ENCODE results near the gene FCRL3.

The FCRL3 gene

GRCh38 chr1:157732755-157733154 is 32.2 kb upstream of the FCRL3 start:
- no peak overlapping the region for H3K4me3 ChIP-seq (ENCODE audit: severe bottlenecking)
- H3K4me1 ChIP-seq (ENCODE audit: insufficient read depth, poor library complexity, severe bottlenecking) = no peaks in the 10 kb centered on the region
- H3K36me3 ChIP-seq (ENCODE audit: low read depth) = no peaks in the 10 kb centered on the region
- H3K27me3 ChIP-seq (ENCODE audit: insufficient read depth, poor library complexity, severe bottlenecking) = no peaks in the 10 kb centered on the region
- ATAC-seq (ENCODE audit: low read depth) (no peak), DNase-seq (ENCODE audit: low spot score) (no peak)
- no peak overlapping the region for H3K27ac ChIP-seq (ENCODE audit: poor library complexity, severe bottlenecking)
- no peaks in the 10 kb centered on the region for H3K9me3 ChIP-seq (ENCODE audit: severe bottlenecking)
- TF ChIP-seq, protein P1, sequence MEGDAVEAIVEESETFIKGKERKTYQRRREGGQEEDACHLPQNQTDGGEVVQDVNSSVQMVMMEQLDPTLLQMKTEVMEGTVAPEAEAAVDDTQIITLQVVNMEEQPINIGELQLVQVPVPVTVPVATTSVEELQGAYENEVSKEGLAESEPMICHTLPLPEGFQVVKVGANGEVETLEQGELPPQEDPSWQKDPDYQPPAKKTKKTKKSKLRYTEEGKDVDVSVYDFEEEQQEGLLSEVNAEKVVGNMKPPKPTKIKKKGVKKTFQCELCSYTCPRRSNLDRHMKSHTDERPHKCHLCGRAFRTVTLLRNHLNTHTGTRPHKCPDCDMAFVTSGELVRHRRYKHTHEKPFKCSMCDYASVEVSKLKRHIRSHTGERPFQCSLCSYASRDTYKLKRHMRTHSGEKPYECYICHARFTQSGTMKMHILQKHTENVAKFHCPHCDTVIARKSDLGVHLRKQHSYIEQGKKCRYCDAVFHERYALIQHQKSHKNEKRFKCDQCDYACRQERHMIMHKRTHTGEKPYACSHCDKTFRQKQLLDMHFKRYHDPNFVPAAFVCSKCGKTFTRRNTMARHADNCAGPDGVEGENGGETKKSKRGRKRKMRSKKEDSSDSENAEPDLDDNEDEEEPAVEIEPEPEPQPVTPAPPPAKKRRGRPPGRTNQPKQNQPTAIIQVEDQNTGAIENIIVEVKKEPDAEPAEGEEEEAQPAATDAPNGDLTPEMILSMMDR (IDR thresholded peaks at IDR 0.05; ENCODE audit: poor library complexity, severe bottlenecking) = no peak

DNA sequence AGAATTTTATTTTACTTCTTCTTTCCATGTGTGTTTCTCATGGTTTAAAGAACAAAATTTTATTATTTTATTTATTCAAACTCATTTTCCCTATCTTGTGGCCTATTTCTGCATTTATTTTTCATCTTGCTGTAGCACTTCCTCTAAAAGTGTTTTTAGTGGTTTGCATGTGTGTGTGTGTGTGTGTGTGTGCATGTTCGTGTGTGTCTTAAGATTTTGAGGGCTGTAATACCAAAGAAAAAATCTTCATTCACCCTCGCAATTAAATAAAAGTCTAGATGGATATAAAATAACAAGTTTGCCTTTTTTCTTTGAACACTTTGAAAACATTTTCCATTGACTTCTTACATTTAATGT is 24.6 kb upstream of the FCRL3 start:
- TF ChIP-seq, protein P1 (IDR thresholded peaks at IDR 0.05; ENCODE audit: poor library complexity, severe bottlenecking) = no peak
- ATAC-seq (ENCODE audit: low read depth) = no peak
- no peak overlapping the region for H3K27ac ChIP-seq (ENCODE audit: poor library complexity, severe bottlenecking)

GRCh38 chr1:157724537-157725220 is 24.1 kb upstream of the FCRL3 start:
- H3K27ac ChIP-seq (ENCODE audit: poor library complexity, severe bottlenecking) = no peak overlapping the region
- no peaks in the 10 kb centered on the region for H3K9me3 ChIP-seq (ENCODE audit: severe bottlenecking)
- no peak overlapping the region for H3K4me3 ChIP-seq (ENCODE audit: severe bottlenecking)
- DNase-seq (ENCODE audit: low spot score) = no peak
- no peak for ATAC-seq (ENCODE audit: low read depth)
- H3K4me1 ChIP-seq (ENCODE audit: insufficient read depth, poor library complexity, severe bottlenecking) = no peaks in the 10 kb centered on the region
- TF ChIP-seq, protein P1 (IDR thresholded peaks at IDR 0.05; ENCODE audit: poor library complexity, severe bottlenecking) = no peak
- no peaks in the 10 kb centered on the region for H3K36me3 ChIP-seq (ENCODE audit: low read depth)
- no peaks in the 10 kb centered on the region for H3K27me3 ChIP-seq (ENCODE audit: insufficient read depth, poor library complexity, severe bottlenecking)

More for the DNA sequence above, 24.6 kb upstream of the FCRL3 start:
- Histone ChIP-seq H3K4me1 (ENCODE audit: insufficient read depth, poor library complexity, severe bottlenecking) (no peaks in the 10 kb centered on the region), H3K9me3 (ENCODE audit: severe bottlenecking) (no peaks in the 10 kb centered on the region), H3K27me3 (ENCODE audit: insufficient read depth, poor library complexity, severe bottlenecking) (no peaks in the 10 kb centered on the region), H3K36me3 (ENCODE audit: low read depth) (no peaks in the 10 kb centered on the region), H3K4me3 (ENCODE audit: severe bottlenecking) (no peak overlapping the region)
- DNase-seq (ENCODE audit: low spot score) = no peak

DNA sequence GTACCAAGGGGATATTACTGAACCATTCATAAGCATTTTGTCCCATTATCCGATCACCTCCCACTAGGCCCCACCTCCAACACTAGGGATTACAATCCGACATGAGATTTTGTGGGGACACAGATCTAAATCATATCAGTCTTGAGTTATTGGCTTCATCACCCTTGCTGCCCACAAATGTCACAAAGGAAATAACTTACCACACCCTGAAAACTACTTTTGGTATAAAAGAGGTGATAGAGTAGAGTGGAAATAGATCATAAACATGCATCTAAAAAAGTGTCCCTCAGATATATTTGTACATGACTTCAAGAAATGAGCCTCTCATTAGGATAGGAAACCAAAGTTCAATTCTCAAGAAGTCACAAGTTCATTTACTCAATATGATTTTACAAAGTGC is 22.6 kb upstream of the FCRL3 start:
- no peaks in the 10 kb centered on the region for H3K9me3 ChIP-seq (ENCODE audit: severe bottlenecking)
- H3K27ac ChIP-seq (ENCODE audit: poor library complexity, severe bottlenecking) = no peak overlapping the region
- H3K4me3 ChIP-seq (ENCODE audit: severe bottlenecking) = no peak overlapping the region
- ATAC-seq (ENCODE audit: low read depth) = no peak
- H3K4me1 ChIP-seq (ENCODE audit: insufficient read depth, poor library complexity, severe bottlenecking) = no peaks in the 10 kb centered on the region
- no peak for DNase-seq (ENCODE audit: low spot score)
- H3K36me3 ChIP-seq (ENCODE audit: low read depth) = no peaks in the 10 kb centered on the region
- TF ChIP-seq, protein P1 (IDR thresholded peaks at IDR 0.05; ENCODE audit: poor library complexity, severe bottlenecking) = no peak
- H3K27me3 ChIP-seq (ENCODE audit: insufficient read depth, poor library complexity, severe bottlenecking) = peaks cover 2% of the 10 kb centered on the region

DNA sequence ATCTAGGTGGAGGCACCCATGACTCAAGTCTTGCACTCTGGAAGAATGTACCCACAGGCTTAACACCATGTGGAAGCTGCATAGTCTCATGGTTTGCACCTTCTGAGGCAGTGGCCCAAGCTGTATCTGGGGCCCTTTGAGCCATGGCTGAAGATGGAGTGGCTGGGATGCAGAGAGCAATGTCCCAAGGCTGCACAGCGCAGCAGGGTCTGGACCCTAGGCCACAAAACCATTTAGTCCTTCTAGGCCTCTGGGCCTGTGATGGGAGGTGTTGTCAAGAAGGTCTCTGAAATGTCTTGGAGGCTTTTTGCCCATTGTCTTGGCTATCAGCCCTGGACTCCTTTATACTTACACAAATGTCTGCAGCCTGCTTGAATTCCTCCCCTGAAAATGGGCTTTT is 21.4 kb upstream of the FCRL3 start:
- TF ChIP-seq, protein P1 (IDR thresholded peaks at IDR 0.05; ENCODE audit: poor library complexity, severe bottlenecking) = no peak
- Histone ChIP-seq H3K4me3 (ENCODE audit: severe bottlenecking) (no peak overlapping the region), H3K9me3 (ENCODE audit: severe bottlenecking) (no peaks in the 10 kb centered on the region), H3K27ac (ENCODE audit: poor library complexity, severe bottlenecking) (no peak overlapping the region), H3K4me1 (ENCODE audit: insufficient read depth, poor library complexity, severe bottlenecking) (no peaks in the 10 kb centered on the region), H3K36me3 (ENCODE audit: low read depth) (no peaks in the 10 kb centered on the region), H3K27me3 (ENCODE audit: insufficient read depth, poor library complexity, severe bottlenecking) (peaks cover 4% of the 10 kb centered on the region)
- no peak for DNase-seq (ENCODE audit: low spot score)
- ATAC-seq (ENCODE audit: low read depth) = no peak

Measured in RWPE2 (cell line).